KOPT-K1 (cell line): ENCODE results near the gene CBR4.

Source experiments
- H3K27ac ChIP-seq: fragments of 200-600 bp; sonication (generic); 2 replicates; pipeline ENCODE4 v1.5.1; 2016; ENCODE audit warnings: antibody characterized with exemption, mild to moderate bottlenecking, low read depth, low read length; ENCODE audit not compliant: poor library complexity, severe bottlenecking
- H3K36me3 ChIP-seq: fragments of 200-600 bp; sonication (generic); 2 replicates; pipeline ENCODE4 v1.5.1; 2017; ENCODE audit warnings: antibody characterized with exemption, mild to moderate bottlenecking, low read length, moderate library complexity; ENCODE audit not compliant: insufficient read depth
- H3K9me3 ChIP-seq: fragments of 200-600 bp; sonication (generic); 2 replicates; pipeline ENCODE4 v1.5.1; 2017; ENCODE audit warnings: antibody characterized with exemption, low read length, mild to moderate bottlenecking; ENCODE audit not compliant: insufficient read depth, poor library complexity, severe bottlenecking

CBR4 gene

DNA sequence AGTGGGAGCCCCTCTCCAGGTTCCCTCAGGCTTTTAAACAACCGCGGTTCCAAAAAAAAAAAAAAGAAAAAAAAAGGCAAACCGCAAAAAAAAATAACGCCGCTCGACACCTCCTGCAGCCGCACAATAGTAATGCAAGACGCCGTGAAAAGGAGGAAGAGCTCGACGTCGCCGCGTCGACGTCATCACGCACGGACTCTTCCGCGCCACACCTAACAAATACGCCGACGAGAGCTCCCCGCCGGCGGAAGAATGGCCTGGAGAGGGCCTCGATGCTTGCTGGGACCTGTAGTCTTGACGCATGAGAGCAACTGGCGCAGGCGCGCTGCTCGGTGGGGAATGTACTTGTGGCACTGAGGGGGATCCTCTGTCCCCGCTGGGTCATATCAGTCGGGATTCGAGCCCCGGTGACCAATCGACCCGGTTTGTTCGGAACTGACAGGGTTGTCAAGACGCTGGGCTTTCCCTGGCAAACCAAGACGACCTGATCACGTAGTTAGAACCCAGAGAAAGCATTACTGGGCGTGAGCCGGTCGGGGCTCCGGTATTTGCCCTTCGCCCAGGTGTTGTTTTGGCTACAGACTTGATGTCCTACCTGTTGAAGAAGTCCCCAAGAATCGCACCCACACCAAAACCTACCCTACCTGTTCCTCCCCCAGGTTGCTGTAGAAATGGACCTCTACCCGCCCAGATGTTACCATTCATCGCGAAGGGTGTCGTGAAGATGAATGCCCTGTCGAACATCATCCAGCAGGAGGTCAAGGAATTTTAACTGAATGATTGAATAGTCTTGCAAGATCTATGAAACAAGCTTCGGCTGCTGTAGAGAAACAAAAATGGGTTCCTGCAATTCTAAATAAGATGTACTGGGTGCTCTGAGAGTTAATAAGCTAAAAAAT, at the start of gene CBR4:
Gene CBR4 (minus strand): TSS at position 131 of the 899 bp plus-strand sequence. CDS start 166 bp downstream, outside the sequence.
- peak within 1 kb of the TSS; percentile 74 for H3K27ac ChIP-seq
- H3K36me3 ChIP-seq, result no peaks in the 10 kb centered on the region
- no peaks in the 10 kb centered on the region for H3K9me3 ChIP-seq

GRCh38 chr4:169059306-169060211, 49.5 kb upstream of the CBR4 start:
- H3K27ac ChIP-seq, result no peak overlapping the region
- no peaks in the 10 kb centered on the region for H3K9me3 ChIP-seq

DNA sequence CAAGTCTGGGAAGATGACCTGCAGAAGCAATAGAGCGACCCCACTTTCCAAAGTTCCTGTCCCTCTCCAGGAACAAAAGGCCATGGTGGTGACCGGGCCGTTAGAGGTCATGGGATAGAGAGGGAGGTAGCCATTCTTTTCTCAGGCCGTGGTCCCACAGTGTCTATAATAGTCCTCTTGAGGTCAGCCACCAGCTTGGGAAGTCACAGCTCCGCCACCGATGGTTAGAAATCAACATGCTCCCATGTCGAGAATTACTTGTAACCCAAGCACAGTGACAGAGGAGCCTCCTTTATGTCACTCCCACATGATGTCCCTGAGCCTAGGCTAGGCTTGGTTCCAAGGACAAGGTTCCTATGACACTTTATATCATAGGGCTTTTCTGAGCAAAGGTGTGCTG, 48.3 kb upstream of the CBR4 start:
- Histone ChIP-seq H3K9me3 (no peaks in the 10 kb centered on the region), H3K36me3 (no peaks in the 10 kb centered on the region), H3K27ac (no peak overlapping the region)

More at GRCh38 chr4:169059306-169060211, 49.5 kb upstream of the CBR4 start:
- H3K36me3 ChIP-seq, result no peaks in the 10 kb centered on the region

- Histone ChIP-seq H3K27ac (no peak overlapping the region), H3K36me3 (no peaks in the 10 kb centered on the region), H3K9me3 (no peaks in the 10 kb centered on the region)
Observed at GRCh38 chr4:169054879-169055278, 44.8 kb upstream of the CBR4 start.

GRCh38 chr4:169052594-169052945, 42.5 kb upstream of the CBR4 start:
- Histone ChIP-seq H3K9me3 (no peaks in the 10 kb centered on the region), H3K36me3 (no peaks in the 10 kb centered on the region), H3K27ac (no peak overlapping the region)

DNA sequence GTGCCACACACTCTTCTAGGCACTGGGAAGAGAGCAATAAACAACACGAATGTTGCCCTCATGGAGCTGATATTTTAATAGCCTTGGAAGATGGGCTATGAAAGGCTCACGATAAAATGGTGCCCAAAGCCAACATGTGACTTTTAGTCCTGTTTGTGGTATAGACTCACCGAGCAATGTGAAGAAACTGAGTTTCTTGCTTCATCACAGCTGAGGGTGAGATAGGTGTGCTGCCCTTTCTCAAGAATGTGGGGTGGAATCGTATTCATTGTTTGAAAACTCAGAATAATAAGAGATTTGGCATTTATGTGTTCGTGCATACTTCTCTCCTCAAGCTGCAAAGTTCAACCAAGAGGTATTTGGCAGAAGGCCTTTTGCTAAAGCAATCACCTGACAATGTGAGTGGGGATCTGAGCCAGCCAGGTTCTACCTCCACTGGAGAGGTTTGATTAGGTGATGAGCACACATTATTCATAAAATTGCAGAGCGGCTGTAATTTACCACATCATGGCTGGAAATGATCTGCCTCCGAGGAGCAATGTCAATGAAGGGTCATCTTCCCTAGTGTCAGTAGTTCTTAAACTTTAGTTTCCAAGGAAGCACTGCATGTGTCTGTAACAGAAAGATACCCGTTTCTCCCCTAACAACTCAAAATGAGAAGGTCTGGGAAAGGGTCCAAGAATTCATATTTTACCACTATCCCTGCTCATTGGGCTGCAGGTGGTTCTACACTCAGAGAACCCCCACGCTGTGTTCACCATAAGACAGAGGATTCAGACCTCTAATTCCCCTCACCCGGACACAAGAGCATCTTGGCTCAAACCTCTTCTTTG, 41.9 kb upstream of the CBR4 start:
- no peaks in the 10 kb centered on the region for H3K36me3 ChIP-seq
- no peaks in the 10 kb centered on the region for H3K9me3 ChIP-seq
- H3K27ac ChIP-seq, result no peak overlapping the region

DNA sequence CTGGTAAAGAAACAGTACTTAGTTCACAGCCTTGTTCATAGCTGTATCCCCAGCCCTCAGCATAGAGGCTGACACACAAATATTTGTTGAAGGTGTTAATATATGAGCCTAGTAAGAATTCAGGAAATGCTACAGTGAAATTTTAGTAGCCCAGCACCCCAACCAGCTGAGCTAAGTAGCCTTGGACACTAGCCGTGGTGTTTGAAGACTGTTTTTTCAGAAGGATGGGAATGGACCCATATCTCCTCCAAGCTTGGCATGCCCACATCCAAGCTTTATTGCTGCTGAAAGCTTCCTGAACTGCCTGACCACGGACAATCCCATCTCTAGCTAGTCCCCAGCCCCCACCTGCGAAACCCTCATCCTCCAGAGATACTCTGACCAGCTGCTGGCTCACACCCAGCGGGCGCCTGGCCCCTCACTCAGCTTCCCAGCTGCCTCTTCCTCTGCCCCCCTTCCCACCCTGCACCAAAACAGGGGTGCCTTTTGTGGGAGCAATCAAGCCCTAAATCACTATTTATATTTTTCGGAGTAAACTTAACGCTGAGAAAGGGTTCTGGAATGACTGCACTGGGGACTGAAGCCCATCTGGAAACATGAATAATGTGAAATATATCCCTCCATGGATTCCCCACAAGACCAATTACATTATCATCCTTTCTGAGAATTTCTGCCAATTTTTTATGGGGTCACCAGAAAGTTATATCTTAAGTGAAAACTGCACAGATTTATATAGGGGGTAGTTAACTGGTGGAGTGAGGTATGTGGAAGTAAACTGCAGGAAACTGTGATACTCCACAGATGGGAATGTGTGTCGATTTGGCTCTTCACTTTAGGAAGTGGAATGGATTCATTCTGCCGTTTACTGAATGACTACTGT, 41.1 kb upstream of the CBR4 start:
- Histone ChIP-seq H3K9me3 (no peaks in the 10 kb centered on the region), H3K36me3 (no peaks in the 10 kb centered on the region), H3K27ac (no peak overlapping the region)

GRCh38 chr4:169050284-169050683, 40.2 kb upstream of the CBR4 start:
- no peaks in the 10 kb centered on the region for H3K36me3 ChIP-seq
- H3K9me3 ChIP-seq, result no peaks in the 10 kb centered on the region

DNA sequence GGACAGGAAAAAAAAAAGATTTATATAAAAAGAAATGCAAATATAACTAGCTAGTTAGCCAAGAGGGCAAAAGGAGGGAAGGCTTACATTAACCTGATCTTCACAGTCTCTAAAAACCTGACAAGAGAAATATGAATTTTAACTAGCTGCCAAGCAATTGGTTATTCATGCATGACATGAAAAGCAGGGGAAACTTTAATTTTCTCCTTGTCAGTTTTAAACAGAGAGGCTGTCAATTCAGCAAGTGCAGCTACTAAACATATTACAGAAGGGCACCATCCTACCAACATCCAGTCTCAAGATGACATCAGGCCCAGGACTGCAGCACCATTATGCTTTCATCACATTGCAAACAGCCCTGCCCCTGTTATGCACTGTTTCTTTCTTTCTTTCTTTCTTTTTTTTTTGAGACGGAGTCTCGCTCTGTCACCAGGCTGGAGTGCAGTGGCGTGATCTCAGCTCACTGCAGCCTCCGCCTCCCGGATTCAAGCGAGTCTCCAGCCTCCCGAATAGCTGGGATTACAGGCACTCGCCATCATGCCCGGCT, 38.9 kb upstream of the CBR4 start:
- H3K36me3 ChIP-seq, result no peaks in the 10 kb centered on the region
- H3K9me3 ChIP-seq, result no peaks in the 10 kb centered on the region
- no peak overlapping the region for H3K27ac ChIP-seq

More at GRCh38 chr4:169050284-169050683, 40.2 kb upstream of the CBR4 start:
- no peak overlapping the region for H3K27ac ChIP-seq

DNA sequence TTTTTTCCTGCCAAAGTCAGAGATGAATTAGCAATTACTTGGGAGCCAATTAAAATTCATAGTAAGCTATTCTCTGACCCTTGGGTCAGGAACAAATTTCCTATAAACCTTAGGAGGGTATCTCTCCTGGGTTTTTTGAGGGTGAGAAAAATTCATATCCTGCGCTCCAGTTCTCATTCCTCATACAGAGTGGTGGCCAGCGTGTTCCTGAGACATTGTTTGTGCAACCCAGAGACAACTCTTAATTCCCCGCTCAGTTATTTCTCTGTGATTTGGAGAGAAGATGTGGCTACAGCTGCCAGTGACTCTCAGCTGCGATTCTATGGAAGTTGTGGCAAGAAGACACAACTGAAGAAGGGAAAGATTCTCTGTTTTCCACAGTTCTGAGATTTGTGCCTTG, 37.9 kb upstream of the CBR4 start:
- no peak overlapping the region for H3K27ac ChIP-seq
- H3K9me3 ChIP-seq, result no peaks in the 10 kb centered on the region

DNA sequence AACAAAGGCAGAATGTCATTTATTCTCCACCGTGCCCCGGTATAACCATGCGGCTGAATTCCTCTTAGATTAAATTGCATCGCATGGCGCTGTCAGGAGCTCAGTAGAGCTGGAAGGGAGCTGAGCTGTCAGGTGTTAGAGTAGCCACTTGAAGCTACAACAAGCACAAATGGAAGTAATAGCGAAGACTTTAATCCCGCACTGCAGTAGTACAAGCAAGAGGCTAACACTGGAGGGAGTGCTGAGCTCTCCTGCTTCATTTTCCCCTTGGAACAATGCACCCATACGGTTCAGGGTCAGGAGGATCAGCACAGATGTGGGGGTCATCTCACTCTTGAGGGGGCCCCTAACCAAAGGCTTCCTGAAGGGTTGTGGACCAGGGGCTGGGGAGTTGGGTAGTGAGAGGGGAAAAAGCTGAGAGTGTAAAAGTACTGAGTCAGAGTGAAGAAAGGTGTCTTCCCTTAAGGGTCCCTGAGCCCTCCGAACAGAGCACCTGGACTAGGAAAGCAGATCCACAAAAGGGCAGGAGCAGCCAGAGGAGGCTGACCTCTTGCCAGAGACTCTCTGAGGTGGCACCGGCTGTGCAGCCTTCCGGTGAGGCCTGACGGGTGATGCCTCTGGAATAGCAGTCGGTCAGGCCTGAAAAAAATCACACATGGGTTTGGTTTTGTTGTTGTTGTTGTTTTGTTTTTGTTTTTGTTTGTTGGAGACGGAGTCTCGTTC, 36.0 kb upstream of the CBR4 start:
- no peak overlapping the region for H3K27ac ChIP-seq
- no peaks in the 10 kb centered on the region for H3K9me3 ChIP-seq
- H3K36me3 ChIP-seq, result no peaks in the 10 kb centered on the region

More for the DNA sequence above, 37.9 kb upstream of the CBR4 start:
- H3K36me3 ChIP-seq, result no peaks in the 10 kb centered on the region

- Histone ChIP-seq H3K36me3 (no peaks in the 10 kb centered on the region), H3K9me3 (no peaks in the 10 kb centered on the region)
Observed at GRCh38 chr4:169044714-169045447, 34.8 kb upstream of the CBR4 start.

DNA sequence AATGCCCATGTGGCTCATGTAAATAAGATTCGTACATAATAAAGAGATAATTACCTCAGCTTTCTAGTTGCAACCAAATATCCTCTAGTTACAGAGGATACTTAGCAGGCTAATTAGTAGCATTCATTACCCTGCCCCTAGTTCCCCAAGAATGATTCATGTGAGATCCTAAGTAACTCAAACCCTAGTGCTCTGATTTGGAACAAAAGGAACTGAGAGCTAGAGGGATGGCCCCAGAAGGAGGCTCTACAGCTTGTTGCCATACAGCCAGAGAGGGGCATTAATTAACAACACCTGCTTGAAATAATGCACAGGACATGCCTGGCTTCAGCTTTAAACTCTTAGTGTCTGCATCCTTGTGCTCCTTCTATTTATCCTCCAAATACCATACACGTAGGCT, 32.6 kb upstream of the CBR4 start:
- H3K36me3 ChIP-seq, result no peaks in the 10 kb centered on the region
- H3K27ac ChIP-seq, result no peak overlapping the region

More at GRCh38 chr4:169044714-169045447, 34.8 kb upstream of the CBR4 start:
- H3K27ac ChIP-seq, result no peak overlapping the region

More for the DNA sequence above, 32.6 kb upstream of the CBR4 start:
- no peaks in the 10 kb centered on the region for H3K9me3 ChIP-seq
